ENCODE data around the gene SUPT3H. TPM values are rescaled to one million over a fixed set of nuclear protein-coding genes. Genes with fewer than 3 reads are reported as not detected.

Gene SUPT3H
- total and polyA plus RNA-seq, 2 of the 13 experiments (the other 11 are each of a cell fraction or from before 2014, with no cell fraction given): 11.9 to 36.1 TPM

GRCh38 chr6:45422503-45423110, 44.9 kb upstream of the SUPT3H start:
- no peaks in the 10 kb centered on the region for H4K20me1 ChIP-seq (ENCODE audit: insufficient read depth, low read length)
- no peak for DNase-seq (ENCODE audit: low spot score)
- no peaks in the 10 kb centered on the region for H3K36me3 ChIP-seq (replicated peaks in 1 of 2; ENCODE audit: control insufficient read depth in 1 of 2, insufficient read depth in 2 of 2, low read length in 2 of 2)
- H3K27ac ChIP-seq (ENCODE audit: extremely low read length, insufficient read depth, low read length): no peak overlapping the region
- ChIA-PET CTCF (ENCODE audit: low intra/inter-chr PET ratio, low total read pairs) (no interaction called here), POLR2A (no interaction called here)
- H3K4me3 ChIP-seq (replicated peaks in 1 of 3; ENCODE audit: insufficient read depth in 1 of 3, low read depth in 2 of 3, low read length in 3 of 3): peak overlapping the region; percentile 64 to 78 (median 66)
- H3K9me3 ChIP-seq (ENCODE audit: low read length): no peaks in the 10 kb centered on the region
- H3K27me3 ChIP-seq (ENCODE audit: control insufficient read depth in 1 of 2, insufficient read depth in 2 of 2, low read length in 2 of 2): peaks cover 20 to 62% of the 10 kb centered on the region in 2 experiments
- FAIRE-seq: no peak
- no peaks in the 10 kb centered on the region for H3K79me2 ChIP-seq (ENCODE audit: insufficient read depth, low read length)
- intact Hi-C loops (cut with micrococcal nuclease; ENCODE audit: unreplicated experiment): loop anchor here (1.0 to 5.0 kb wide), 2 partner anchors 290 to 767 kb away; no protein-coding TSS in a partner anchor
- peak overlapping the region; percentile 93 for H3K4me2 ChIP-seq (ENCODE audit: low read depth, low read length)
- in situ Hi-C loops (cut with HindIII; ENCODE audit: extremely low pct_ligation_motif_present, low pct_unique_long_range_greater_than_20kb): loop anchor here (5.0 kb wide), 1 partner anchor 765 kb away; no protein-coding TSS in a partner anchor
- no peak overlapping the region for H2AFZ ChIP-seq (ENCODE audit: low read length)
- H3K9ac ChIP-seq (ENCODE audit: insufficient read depth, low read depth, low read length): no peak overlapping the region
- peak; percentile 59 for ATAC-seq
- no TSS peak for BruUV-seq (replicated peaks)
- WGBS (ENCODE audit: low lambda C conversion rate): 5% methylated on average over 34 of the region's 55 CpGs
- peaks cover 24% of the 10 kb centered on the region for H3K4me1 ChIP-seq (ENCODE audit: insufficient read depth, low read length)
- TF ChIP-seq MEF2D (CRISPR knock-in tag; IDR thresholded peaks at IDR 0.05) (no peak), KMT2A (CRISPR knock-in tag; IDR thresholded peaks at IDR 0.05) (0 out of 2 replicates have a peak, but pooled peaks have one; percentile 53), HDAC1 (CRISPR knock-in tag; IDR thresholded peaks at IDR 0.05) (0 out of 2 replicates have a peak, but pooled peaks have one; percentile 35), CBX2 (IDR thresholded peaks at IDR 0.05; ENCODE audit: low read depth, low read length) (0 out of 2 replicates have a peak, but pooled peaks have one; percentile 12), CBX2 (CRISPR knock-in tag; IDR thresholded peaks at IDR 0.05; ENCODE audit: low read depth) (no peak), ZNF777 (CRISPR knock-in tag; IDR thresholded peaks at IDR 0.05) (peak; percentile 56; the same call in 1 of the 2 replicates), PCBP1 (IDR thresholded peaks at IDR 0.05; ENCODE audit: borderline replicate concordance, low read depth, low read length) (0 out of 2 replicates have a peak, but pooled peaks have one; percentile 8), MXD3 (CRISPR knock-in tag; IDR thresholded peaks at IDR 0.05) (0 out of 2 replicates have a peak, but pooled peaks have one; percentile 7), SRSF1 (optimal IDR thresholded peaks at IDR 0.05; ENCODE audit: low read depth, low read length) (peak; percentile 68), HNRNPL (IDR thresholded peaks at IDR 0.05; ENCODE audit: low read depth, low read length) (0 out of 2 replicates have a peak, but pooled peaks have one; percentile 3), ARID4A (CRISPR knock-in tag; IDR thresholded peaks at IDR 0.05; ENCODE audit: borderline replicate concordance) (0 out of 2 replicates have a peak, but pooled peaks have one; percentile 5), ZNF639 (CRISPR knock-in tag; conservative IDR thresholded peaks at IDR 0.05) (no peak), ZNF292 (CRISPR knock-in tag; IDR thresholded peaks at IDR 0.05; ENCODE audit: borderline replicate concordance, low read depth) (peak; percentile 67; the same call in 1 of the 2 replicates), ZNF331 (CRISPR knock-in tag; IDR thresholded peaks at IDR 0.05) (0 out of 2 replicates have a peak, but pooled peaks have one; percentile 33), TRIM22 (IDR thresholded peaks at IDR 0.05) (no peak), HNRNPLL (IDR thresholded peaks at IDR 0.05; ENCODE audit: low read depth, low read length, poor library complexity, severe bottlenecking) (peak; percentile 79)

All from HepG2 (cell line).